OCI-LY1 (cell line): Measurements from ENCODE around the gene MMP11.

Experiments used
- H2AFZ ChIP-seq: fragments of 200-600 bp; sonication (generic), shearing (Covaris generic); 2 replicates; pipeline ENCODE4 v1.6.0; 2014; ENCODE audit warnings: antibody characterized with exemption, mild to moderate bottlenecking, low read length
- H3F3A ChIP-seq: fragments of 200-600 bp; sonication (generic), shearing (Covaris generic); 2 replicates; pipeline ENCODE4 v1.6.0; 2014; ENCODE audit warnings: mild to moderate bottlenecking, antibody characterized with exemption, low read length, moderate library complexity; ENCODE audit not compliant: insufficient read depth
- H3K27ac ChIP-seq: fragments of 200-600 bp; sonication (generic); 2 replicates; pipeline ENCODE4 v1.5.1; 2014; ENCODE audit warnings: low read length, mixed run types, mild to moderate bottlenecking, low read depth; ENCODE audit not compliant: poor library complexity, severe bottlenecking
- H3K27me3 ChIP-seq: fragments of 200-600 bp; sonication (generic); 2 replicates; pipeline ENCODE4 v1.6.0; 2014; ENCODE audit warnings: antibody characterized with exemption, mild to moderate bottlenecking, low read length, moderate library complexity; ENCODE audit not compliant: insufficient read depth
- H3K36me3 ChIP-seq: fragments of 200-600 bp; sonication (generic); 2 replicates; pipeline ENCODE4 v1.6.1; 2014; ENCODE audit warnings: mild to moderate bottlenecking, antibody characterized with exemption, low read length, moderate library complexity, mixed read lengths; ENCODE audit not compliant: insufficient read depth
- H3K4me1 ChIP-seq: fragments of 200-600 bp; sonication (generic); 2 replicates; pipeline ENCODE4 v1.5.1; 2014; ENCODE audit warnings: mild to moderate bottlenecking, low read length, moderate library complexity; ENCODE audit not compliant: insufficient read depth, severe bottlenecking
- H3K4me2 ChIP-seq: fragments of 200-600 bp; sonication (generic), shearing (Covaris generic); 2 replicates; pipeline ENCODE4 v1.6.1; 2014; ENCODE audit warnings: low read length
- H3K4me3 ChIP-seq: fragments of 200-600 bp; sonication (generic); 2 replicates; pipeline ENCODE4 v1.5.1; 2014; ENCODE audit warnings: low read length, low read depth, mild to moderate bottlenecking, mixed read lengths; ENCODE audit not compliant: poor library complexity, severe bottlenecking
- H3K79me2 ChIP-seq: fragments of 200-600 bp; shearing (Covaris generic); 2 replicates; pipeline ENCODE4 v1.6.1; 2016; ENCODE audit warnings: mixed run types, low read length, mixed read lengths; ENCODE audit not compliant: insufficient read depth
- H3K9ac ChIP-seq: fragments of 200-600 bp; sonication (generic), shearing (Covaris generic); 2 replicates; pipeline ENCODE4 v1.6.1; 2014; ENCODE audit warnings: mild to moderate bottlenecking, low read length, mixed read lengths
- H3K9me2 ChIP-seq: fragments of 200-600 bp; sonication (generic), shearing (Covaris generic); 2 replicates; pipeline ENCODE4 v1.6.1; 2014; ENCODE audit warnings: low read depth, mild to moderate bottlenecking, low read length, mixed read lengths
- H3K9me3 ChIP-seq: fragments of 200-600 bp; shearing (Covaris generic); 2 replicates; pipeline ENCODE4 v1.6.1; 2014; ENCODE audit warnings: low read length, mixed read lengths
- H4K20me1 ChIP-seq: fragments of 200-600 bp; sonication (generic), shearing (Covaris generic); 2 replicates; pipeline ENCODE4 v1.6.0; 2016; ENCODE audit warnings: mild to moderate bottlenecking, low read length; ENCODE audit not compliant: insufficient read depth
- EZH2 ChIP-seq: fragments of 200-600 bp; sonication (generic), shearing (Covaris generic); IDR thresholded peaks from 2 replicates; pipeline ENCODE4 v1.8.0; 2017; ENCODE audit warnings: borderline replicate concordance, mixed run types, mild to moderate bottlenecking, antibody characterized with exemption, low read length, moderate library complexity, mixed read lengths
- TF ChIP-seq, protein P1 (sequence below): fragments of 200-600 bp; sonication (generic), shearing (Covaris generic); IDR thresholded peaks from 2 replicates; pipeline ENCODE4 v1.5.1; 2017; ENCODE audit warnings: mild to moderate bottlenecking, antibody characterized with exemption, low read length, moderate library complexity, mixed read lengths

MMP11 gene

DNA sequence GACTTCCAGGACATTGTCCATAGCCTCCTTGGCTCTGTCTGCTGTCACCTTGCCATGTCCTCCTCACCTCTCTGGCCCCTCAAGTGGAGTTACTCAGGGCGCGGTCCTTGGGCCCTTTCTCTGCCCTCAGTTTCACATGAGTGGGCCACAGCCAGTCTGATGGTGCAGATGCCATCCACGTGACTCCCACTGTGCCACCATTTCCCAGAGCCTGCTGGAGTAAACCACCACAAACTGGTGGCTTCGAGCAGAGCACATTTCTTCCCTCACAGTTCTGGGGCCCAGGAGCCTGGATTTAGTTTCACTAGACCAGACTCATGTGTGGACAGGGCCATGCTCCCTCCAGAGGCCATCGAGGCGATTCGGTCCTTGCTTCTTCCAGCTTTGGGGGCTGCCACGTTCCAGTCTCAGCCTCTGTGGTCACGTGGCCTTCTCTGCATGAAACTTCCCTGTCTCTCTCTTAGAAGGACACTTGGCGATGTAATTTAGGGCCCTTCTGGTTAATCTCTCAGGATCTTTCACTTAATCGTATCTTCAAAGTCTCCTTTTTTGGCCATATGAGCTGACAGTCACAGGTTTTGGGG lies 28.7 kb downstream of the MMP11 start:
- peak overlapping the region; percentile 98 for H3K27ac ChIP-seq
- H3K4me1 ChIP-seq = peaks cover 81% of the 10 kb centered on the region
- no peak overlapping the region for H2AFZ ChIP-seq
- no peaks in the 10 kb centered on the region for H3K9me2 ChIP-seq
- peak overlapping the region; percentile 90 for H3K9ac ChIP-seq
- no peaks in the 10 kb centered on the region for H4K20me1 ChIP-seq
- H3K79me2 ChIP-seq = peaks cover 15% of the 10 kb centered on the region
- peak overlapping the region; percentile 97 for H3K4me2 ChIP-seq
- no peak for TF ChIP-seq EZH2
- TF ChIP-seq, protein P1, sequence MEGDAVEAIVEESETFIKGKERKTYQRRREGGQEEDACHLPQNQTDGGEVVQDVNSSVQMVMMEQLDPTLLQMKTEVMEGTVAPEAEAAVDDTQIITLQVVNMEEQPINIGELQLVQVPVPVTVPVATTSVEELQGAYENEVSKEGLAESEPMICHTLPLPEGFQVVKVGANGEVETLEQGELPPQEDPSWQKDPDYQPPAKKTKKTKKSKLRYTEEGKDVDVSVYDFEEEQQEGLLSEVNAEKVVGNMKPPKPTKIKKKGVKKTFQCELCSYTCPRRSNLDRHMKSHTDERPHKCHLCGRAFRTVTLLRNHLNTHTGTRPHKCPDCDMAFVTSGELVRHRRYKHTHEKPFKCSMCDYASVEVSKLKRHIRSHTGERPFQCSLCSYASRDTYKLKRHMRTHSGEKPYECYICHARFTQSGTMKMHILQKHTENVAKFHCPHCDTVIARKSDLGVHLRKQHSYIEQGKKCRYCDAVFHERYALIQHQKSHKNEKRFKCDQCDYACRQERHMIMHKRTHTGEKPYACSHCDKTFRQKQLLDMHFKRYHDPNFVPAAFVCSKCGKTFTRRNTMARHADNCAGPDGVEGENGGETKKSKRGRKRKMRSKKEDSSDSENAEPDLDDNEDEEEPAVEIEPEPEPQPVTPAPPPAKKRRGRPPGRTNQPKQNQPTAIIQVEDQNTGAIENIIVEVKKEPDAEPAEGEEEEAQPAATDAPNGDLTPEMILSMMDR = no peak
- peaks cover 11% of the 10 kb centered on the region; the same call in 1 of the 2 replicates for H3F3A ChIP-seq
- H3K27me3 ChIP-seq = no peaks in the 10 kb centered on the region
- peak overlapping the region; percentile 11 for H3K4me3 ChIP-seq
- H3K9me3 ChIP-seq = no peaks in the 10 kb centered on the region
- H3K36me3 ChIP-seq = peaks cover 55% of the 10 kb centered on the region

DNA sequence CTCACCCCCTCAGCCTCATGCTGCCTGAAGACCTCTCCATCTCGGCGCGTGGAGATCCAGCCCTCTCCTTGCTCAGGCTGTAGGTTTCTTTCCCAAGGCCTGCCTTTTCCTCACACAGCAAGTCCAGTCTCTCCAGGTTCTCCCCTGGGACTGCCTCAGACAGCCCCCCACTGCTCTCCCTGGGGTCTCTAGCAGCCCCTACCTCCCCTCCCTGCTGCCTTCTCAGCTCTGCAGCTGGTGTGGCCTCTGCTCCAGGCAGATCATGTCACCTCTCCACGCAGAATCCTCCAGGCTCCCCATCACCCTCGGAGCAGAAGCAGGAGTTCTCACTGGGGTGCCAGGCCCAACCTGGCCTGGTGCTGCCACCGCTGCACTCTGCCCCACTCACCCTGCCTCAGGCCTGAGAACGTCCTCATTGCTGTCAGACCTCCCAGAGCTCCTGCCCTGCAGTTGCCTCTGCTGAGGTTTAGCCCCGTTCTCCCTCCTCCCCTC lies 29.3 kb downstream of the MMP11 start:
- H4K20me1 ChIP-seq = no peaks in the 10 kb centered on the region
- H3K27ac ChIP-seq = peak overlapping the region; percentile 98
- peak overlapping the region; percentile 75 for H3K4me3 ChIP-seq
- H3F3A ChIP-seq = peaks cover 8% of the 10 kb centered on the region; the same call in 1 of the 2 replicates
- peaks cover 87% of the 10 kb centered on the region for H3K4me1 ChIP-seq
- peak overlapping the region; percentile 90 for H3K9ac ChIP-seq
- peaks cover 21% of the 10 kb centered on the region for H3K79me2 ChIP-seq
- no peaks in the 10 kb centered on the region for H3K9me2 ChIP-seq
- H3K36me3 ChIP-seq = peaks cover 55% of the 10 kb centered on the region
- H3K27me3 ChIP-seq = no peaks in the 10 kb centered on the region
- TF ChIP-seq, protein P1 = no peak
- no peak for TF ChIP-seq EZH2
- H3K4me2 ChIP-seq = peak overlapping the region; percentile 97
- no peak overlapping the region for H2AFZ ChIP-seq
- H3K9me3 ChIP-seq = no peaks in the 10 kb centered on the region

GRCh38 chr22:23803001-23803819 lies 30.6 kb downstream of the MMP11 start:
- H3K4me2 ChIP-seq = peak overlapping the region; percentile 97

More at GRCh38 chr22:23803001-23803819, 30.6 kb downstream of the MMP11 start:
- Histone ChIP-seq H3K4me1 (peaks cover 92% of the 10 kb centered on the region), H3K27ac (peak overlapping the region; percentile 98), H3K4me3 (peak overlapping the region; percentile 75), H3K79me2 (peaks cover 28% of the 10 kb centered on the region), H3K9me3 (no peaks in the 10 kb centered on the region), H2AFZ (no peak overlapping the region), H4K20me1 (no peaks in the 10 kb centered on the region), H3K9me2 (no peaks in the 10 kb centered on the region), H3K36me3 (peaks cover 55% of the 10 kb centered on the region), H3K9ac (peak overlapping the region; percentile 90), H3K27me3 (no peaks in the 10 kb centered on the region), H3F3A (peaks cover 8% of the 10 kb centered on the region; the same call in 1 of the 2 replicates)
- TF ChIP-seq, protein P1 = no peak
- TF ChIP-seq EZH2 = no peak
